ENCODE results near the gene MSANTD7. TPM values are rescaled to one million over a fixed set of nuclear protein-coding genes. Genes with fewer than 3 reads are reported as not detected.
"Not testable (repeated sequence)": the region's sequence is repeated elsewhere in the genome, so short reads cannot be mapped to it uniquely, and the experiment has no call there.

The MSANTD7 gene
- total RNA-seq, 1 experiment from 2014 or later: 23.1 TPM

GRCh38 chr10:14864871-14865270, 26.8 kb downstream of the MSANTD7 start:
- not testable (repeated sequence) for H3K56ac ChIP-seq (ENCODE audit: insufficient read length, low read depth, low read length); H3K27me3 Mint-ChIP-seq (ENCODE audit: low read depth)
- whole genome bisulfite sequencing (ENCODE audit: extremely low coverage, insufficient read length, low lambda C conversion rate): no CpG with 5 or more reads among the region's 3 CpGs

More at GRCh38 chr10:14864871-14865270, 26.8 kb downstream of the MSANTD7 start:
- H2AFZ ChIP-seq (ENCODE audit: low read length); H2AK5ac ChIP-seq (ENCODE audit: insufficient read length, low read length); H4K8ac ChIP-seq (replicated peaks; ENCODE audit: insufficient read length, low read depth, low read length); H3K27ac Mint-ChIP-seq; H2BK5ac ChIP-seq (ENCODE audit: insufficient read length, low read length); H3T11ph ChIP-seq (ENCODE audit: low read length); H3K4me2 ChIP-seq (ENCODE audit: insufficient read depth, insufficient read length, low read length); H3K27ac ChIP-seq (ENCODE audit: insufficient read length, low read depth, low read length); H2BK20ac ChIP-seq (ENCODE audit: low read depth, low read length, poor library complexity, severe bottlenecking); H3K4me1 Mint-ChIP-seq; H4K5ac ChIP-seq (ENCODE audit: insufficient read length, low read depth, low read length); H3K9me3 ChIP-seq (ENCODE audit: control insufficient read depth, low read depth, low read length); H3K9me3 Mint-ChIP-seq; H3K14ac ChIP-seq (ENCODE audit: insufficient read depth, low read length); H4K20me1 ChIP-seq (ENCODE audit: control insufficient read depth, insufficient read depth, insufficient read length); H3K79me1 ChIP-seq (ENCODE audit: insufficient read depth, low read depth, low read length, poor library complexity, severe bottlenecking); H3K4me3 Mint-ChIP-seq; H3K23ac ChIP-seq (ENCODE audit: insufficient read length, low read depth, low read length); DNase-seq; H2BK12ac ChIP-seq (ENCODE audit: insufficient read length, low read depth, low read length); H3K18ac ChIP-seq (ENCODE audit: insufficient read length, low read depth, low read length); H2BK15ac ChIP-seq (ENCODE audit: low read depth, low read length); H3K79me2 ChIP-seq (ENCODE audit: insufficient read depth, low read length); H3K4me1 ChIP-seq (ENCODE audit: insufficient read depth, low read length); H3K27me3 ChIP-seq (ENCODE audit: insufficient read depth, low read length); H4K91ac ChIP-seq (ENCODE audit: insufficient read length, low read depth, low read length); H3K9ac ChIP-seq (ENCODE audit: extremely low read depth, insufficient read length, low read length); H3K23me2 ChIP-seq (ENCODE audit: insufficient read length, low read depth, low read length, poor library complexity, severe bottlenecking); H3K4ac ChIP-seq (ENCODE audit: low read depth, low read length); H2BK120ac ChIP-seq (ENCODE audit: low read depth, low read length, poor library complexity, severe bottlenecking): not testable (repeated sequence)
- H3K36me3 Mint-ChIP-seq (ENCODE audit: insufficient read depth in 1 of 3, low read depth in 3 of 3): peaks cover 20 to 65% (median 34%) of the 10 kb centered on the region in 3 experiments
